HG03095 (cell line): ENCODE results near the gene MYOZ1.
"Not testable (repeated sequence)": the region's sequence is repeated elsewhere in the genome, so short reads cannot be mapped to it uniquely, and the experiment has no call there.

ENCODE experiments used
- ATAC-seq: cut with Tn5 transposase; IDR thresholded peaks from one replicate; pipeline ENCODE4 v1.9.1; 2021; ENCODE audit warnings: moderate library complexity; ENCODE audit not compliant: unreplicated experiment

Gene MYOZ1

DNA sequence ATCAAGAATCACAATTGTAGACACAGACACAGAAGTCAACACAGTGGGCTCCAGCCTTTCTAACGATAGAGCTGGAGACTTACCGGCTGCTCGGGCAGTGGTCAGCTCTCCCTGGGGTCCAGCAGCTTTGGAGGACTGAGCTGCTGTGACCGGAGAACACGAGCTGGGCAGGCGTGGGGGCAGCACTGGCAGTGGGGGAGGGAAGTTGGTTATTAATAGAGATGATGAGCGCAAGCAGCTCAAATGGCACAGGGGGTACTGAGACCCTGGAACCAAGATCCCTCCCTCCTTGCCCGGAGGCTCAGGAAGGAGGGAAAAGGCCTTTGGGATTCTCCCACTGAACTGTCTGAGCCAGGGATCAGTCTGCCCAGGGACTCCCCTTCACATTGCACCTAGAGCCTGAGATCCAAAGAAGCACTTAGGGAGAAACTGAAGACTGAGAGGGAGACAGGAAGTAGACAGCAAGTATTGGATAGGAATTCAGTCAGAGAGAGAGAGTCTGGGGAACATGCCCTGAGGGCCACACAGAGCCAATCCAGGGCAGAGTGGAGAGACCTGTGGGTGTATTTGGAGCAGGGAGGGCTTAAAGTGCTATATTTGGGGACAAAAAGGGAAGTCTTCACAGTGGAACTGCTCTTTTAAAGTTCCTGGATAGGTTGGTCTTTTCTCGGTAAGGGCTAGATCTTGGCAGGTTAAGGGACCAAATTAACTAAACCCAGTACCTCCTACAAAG lies at the start of gene MYOZ1:
Gene MYOZ1, minus strand, starts transcription at position 147 of the 733 bp plus-strand sequence. CDS start 1,457 bp downstream, outside the sequence.
- no peak for ATAC-seq

GRCh38 chr10:73690755-73691154 lies 49.5 kb upstream of the MYOZ1 start:
- ATAC-seq, result not testable (repeated sequence)

DNA sequence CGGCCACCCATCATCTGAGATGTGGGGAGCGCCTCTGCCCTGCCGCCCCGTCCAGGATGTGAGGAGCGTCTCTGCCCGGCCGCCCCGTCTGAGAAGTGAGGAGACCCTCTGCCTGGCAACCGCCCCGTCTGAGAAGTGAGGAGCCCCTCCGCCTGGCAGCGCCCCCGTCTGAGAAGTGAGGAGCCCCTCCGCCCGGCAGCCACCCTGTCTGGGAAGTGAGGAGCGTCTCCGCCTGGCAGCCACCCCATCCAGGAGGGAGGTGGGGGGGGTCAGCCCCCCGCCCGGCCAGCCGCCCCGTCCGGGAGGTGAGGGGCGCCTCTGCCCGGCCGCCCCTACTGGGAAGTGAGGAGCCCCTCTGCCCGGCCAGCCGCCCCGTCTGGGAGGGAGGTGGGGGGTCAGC lies 48.3 kb upstream of the MYOZ1 start:
- not testable (repeated sequence) for ATAC-seq

GRCh38 chr10:73687641-73688040 lies 46.4 kb upstream of the MYOZ1 start:
- ATAC-seq, result not testable (repeated sequence)

DNA sequence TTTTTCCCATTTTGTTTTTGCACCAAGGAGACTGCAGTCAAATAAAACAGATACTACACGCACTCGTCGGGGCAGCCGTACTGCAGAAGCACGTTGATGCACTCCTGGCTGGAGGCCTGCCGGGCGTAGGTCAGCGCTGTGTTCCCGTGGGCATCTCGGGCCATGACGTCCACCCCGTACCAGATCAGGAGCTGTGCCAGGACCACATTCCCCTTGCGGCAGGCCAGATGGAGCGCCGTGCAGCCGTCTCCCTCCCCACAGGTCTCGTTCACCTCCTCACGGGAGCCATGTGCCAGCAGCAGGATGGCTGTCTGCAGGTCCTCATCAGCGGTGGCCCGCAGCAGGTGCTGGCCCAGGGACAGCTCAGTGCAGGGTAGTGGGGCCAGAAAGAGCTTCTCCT lies 33.3 kb upstream of the MYOZ1 start:
- not testable (repeated sequence) for ATAC-seq

- ATAC-seq, result not testable (repeated sequence)
Measured at GRCh38 chr10:73668378-73668777, 27.1 kb upstream of the MYOZ1 start.

DNA sequence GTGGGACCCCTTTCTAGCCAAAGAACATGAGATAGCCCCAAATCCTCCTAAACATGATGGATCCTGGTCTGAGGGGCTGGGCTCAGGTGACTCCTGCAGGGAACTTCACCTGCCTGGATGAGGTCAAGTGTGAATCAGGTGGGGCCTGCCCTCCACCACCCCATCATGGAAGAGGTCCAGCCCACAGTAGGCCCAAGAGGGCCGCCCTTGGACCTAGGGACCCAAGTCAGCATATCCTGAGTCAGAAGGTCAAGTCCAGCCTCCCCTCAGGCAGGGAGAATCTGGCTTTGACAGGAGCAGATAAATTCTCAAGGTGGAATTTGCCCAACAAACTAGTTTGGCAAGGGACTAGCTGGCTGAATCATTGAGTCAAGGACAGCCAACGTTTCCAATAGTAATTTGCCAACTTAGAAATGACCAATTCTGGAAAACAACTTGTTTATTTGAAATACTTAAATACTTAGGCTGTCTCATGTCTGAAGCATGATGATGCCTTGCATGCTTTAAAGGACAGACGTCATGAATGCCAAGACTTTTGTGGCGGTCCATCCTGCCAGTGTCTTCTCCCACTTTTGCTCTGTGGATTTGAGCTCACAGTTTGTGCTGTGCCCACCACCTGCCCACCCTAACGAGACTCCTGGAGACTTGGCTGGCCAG lies 25.0 kb upstream of the MYOZ1 start:
- ATAC-seq, result not testable (repeated sequence)

DNA sequence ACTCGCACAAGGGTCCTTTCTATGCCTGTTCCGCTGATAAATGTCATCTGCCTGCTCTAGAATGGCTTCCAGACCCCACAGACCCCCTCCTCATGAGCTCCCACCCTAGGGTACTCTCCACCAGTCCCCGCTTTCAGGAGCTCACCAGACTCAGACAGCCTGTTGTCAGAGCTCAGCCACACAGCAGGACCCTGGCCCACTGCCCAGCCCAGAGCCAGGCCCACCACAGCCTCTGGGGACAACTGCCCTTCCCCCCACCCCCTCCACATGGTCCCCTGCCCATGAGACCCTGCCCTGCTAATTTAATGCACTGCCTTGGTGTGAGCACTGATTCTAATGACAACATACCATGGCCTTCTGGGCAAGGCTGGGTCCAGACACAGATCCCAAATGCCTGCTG lies 24.3 kb upstream of the MYOZ1 start:
- not testable (repeated sequence) for ATAC-seq

GRCh38 chr10:73664156-73665040 lies 23.1 kb upstream of the MYOZ1 start:
- ATAC-seq, result not testable (repeated sequence)

- ATAC-seq, result not testable (repeated sequence)
Measured at GRCh38 chr10:73663621-73664020, 22.3 kb upstream of the MYOZ1 start.

- ATAC-seq, result not testable (repeated sequence)
Measured at GRCh38 chr10:73662705-73663104, 21.4 kb upstream of the MYOZ1 start.

GRCh38 chr10:73655990-73656298 lies 14.7 kb upstream of the MYOZ1 start, which contains the start of gene SYNPO2L:
SYNPO2L (minus strand) TSS chr10:73656029; CDS start chr10:73655922, 107 bp downstream.
- no peak for ATAC-seq

DNA sequence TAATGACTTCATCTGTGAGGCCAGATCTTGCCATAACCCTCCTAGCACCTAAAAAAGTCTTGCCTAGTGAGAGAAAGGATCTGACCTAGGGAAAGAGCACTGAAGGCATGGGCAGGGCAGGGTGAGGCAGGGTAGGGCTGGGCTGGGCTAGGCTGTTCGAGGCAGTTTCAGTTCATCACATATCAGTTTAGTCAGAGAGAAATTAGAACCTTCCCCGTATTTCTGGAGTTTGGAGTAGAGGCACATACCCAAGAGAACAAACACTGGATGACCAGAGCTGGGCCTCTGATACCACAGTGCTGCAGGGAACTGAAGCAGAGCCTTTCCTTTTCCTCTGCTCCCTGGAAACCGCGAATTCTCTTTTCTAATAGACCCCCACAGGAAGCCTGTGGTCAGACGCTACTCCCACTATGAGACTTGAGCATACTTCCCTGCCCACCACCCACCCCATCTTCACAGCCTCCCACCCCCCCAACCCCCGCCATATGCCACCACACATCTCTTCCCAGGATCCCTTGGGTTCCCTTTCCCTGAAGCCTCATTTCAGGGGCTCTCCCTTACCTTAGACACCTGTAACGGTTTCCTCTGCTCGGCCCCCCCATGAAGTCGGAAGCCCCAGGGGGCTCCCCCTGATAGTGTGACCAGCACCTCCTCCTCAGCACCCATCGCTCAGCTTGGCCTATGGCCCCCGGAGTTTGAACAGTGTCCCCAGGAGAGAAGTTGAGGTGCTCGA lies 14.1 kb upstream of the MYOZ1 start:
- ATAC-seq, result no peak

DNA sequence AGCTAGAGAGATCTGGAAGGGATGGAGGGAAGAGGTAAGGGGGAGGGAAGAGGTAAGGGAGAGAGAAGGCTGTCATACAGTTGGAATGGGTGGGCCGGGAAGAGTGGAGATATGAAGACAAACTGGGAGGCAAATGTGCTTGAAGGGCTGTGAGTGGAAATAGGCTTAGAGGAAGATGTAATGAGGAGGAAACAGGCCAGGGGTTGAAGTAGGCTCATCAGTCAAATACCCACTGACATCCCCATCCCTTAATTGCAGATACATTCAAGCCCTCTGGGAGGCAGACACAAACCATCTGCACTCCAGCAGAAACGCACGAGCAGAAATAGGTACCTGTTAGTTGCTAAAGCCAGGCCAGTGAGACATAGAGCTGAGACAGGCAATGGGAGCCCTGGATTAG lies 12.4 kb upstream of the MYOZ1 start:
- no peak for ATAC-seq

DNA sequence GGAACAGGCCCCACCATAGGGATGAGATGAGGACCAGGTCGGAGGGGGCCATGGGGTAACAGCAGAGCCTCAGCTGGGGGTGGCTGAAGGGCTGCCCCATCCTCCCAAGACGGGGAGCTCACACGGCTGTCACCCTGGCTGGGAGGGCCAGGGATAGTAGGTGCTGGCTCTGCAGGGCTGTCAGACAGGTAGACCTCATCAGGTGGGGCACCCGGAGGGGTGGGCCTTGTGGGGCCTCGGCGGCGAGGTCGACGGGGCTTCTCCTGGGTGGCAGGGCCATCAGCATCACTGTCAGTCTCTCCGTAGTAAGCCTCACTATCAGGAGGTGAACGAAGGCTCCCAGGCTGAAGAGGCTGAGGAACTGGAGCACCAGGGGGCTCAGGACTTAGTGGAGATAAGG lies 11.9 kb upstream of the MYOZ1 start:
- no peak for ATAC-seq

GRCh38 chr10:73650537-73651331 lies 9.5 kb upstream of the MYOZ1 start:
- ATAC-seq, result no peak

DNA sequence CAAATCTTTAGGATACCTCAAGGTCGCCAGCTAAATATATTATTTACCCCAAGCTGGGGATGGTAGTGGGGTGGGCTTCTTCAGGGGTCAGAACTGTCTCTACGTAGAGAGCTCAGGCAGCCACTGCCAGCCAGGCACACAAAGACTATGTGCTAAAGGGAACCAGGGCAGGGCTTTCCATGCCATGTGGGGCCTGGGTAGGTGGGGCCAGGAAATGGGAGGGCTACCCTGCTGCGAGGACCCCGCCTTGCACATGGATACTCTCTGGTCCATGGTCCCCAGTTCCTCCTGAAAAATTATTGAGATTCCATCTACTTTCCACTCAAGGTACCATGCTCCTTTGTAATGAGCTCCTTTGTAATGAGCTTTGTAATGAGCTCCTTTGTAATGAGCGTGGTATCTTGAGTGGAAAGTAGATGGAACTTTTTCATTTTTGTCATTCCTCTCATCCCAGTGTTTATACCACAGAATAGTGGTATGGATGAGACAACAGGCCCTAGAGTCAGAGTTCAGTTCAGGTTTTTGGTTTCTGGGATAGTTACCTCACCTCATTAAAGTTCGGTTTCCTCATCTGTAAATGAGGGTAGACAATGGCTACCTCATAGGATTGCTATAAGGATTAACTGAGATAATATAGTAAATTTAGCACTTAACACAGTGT lies 8.7 kb upstream of the MYOZ1 start:
- ATAC-seq, result no peak

DNA sequence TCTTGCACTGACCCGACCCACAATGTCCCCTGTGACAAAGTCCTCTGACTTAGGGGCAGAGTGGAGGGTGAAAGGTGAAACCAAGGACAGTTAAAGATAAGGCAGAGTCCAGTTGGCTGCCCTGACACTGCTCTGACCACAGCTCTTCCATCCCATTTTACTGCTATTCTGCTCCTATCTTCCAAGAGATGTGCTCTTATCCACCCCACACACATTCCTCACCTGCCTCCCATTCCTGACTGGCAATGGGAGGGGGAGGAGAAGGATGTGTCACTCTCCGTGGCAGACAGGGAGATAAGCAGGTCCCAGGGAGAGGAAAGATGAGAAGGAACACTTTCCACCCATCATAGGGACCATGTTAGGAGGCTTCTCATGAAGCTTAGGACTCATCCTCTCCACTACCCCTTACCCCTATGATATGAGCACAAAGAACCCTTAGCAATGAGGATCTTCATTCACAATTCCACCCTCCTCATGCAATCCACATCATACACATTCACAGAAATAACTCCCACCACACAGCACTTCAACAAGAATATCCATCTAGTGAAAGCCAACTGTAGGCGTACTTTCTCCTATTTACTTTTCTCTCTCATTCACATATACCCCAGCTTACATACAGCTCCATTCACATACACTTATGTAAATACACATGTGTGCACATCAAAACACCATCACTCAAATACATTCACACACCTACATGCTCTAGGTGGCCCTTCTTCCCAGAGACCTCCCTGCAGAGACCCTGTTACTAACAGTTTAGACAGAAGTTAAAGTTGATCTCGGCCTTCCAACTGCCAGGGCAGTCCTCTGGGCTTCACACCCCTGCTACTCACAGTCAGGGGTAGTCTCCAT lies 7.9 kb upstream of the MYOZ1 start:
- ATAC-seq, result no peak
